Loucy (cell line): ENCODE data around the gene CBLN3.

Experiments used
- H2AFZ ChIP-seq: fragments of 200-600 bp; sonication (generic); 2 replicates; pipeline ENCODE4 v1.6.0; 2016; ENCODE audit warnings: antibody characterized with exemption, mild to moderate bottlenecking, low read length, moderate library complexity
- H3F3A ChIP-seq: fragments of 200-600 bp; 2 replicates; pipeline ENCODE4 v1.6.0; 2016; ENCODE audit warnings: antibody characterized with exemption, low read depth, mild to moderate bottlenecking
- H3K27me3 ChIP-seq: fragments of 200-600 bp; sonication (generic); 2 replicates; pipeline ENCODE4 v1.6.1; 2014; ENCODE audit warnings: low read length, mild to moderate bottlenecking; ENCODE audit not compliant: insufficient read depth, poor library complexity, severe bottlenecking
- H3K36me3 ChIP-seq: fragments of 200-600 bp; sonication (generic); 2 replicates; pipeline ENCODE4 v1.6.1; 2016; ENCODE audit warnings: low read length; ENCODE audit not compliant: insufficient read depth
- H3K4me1 ChIP-seq: fragments of 200-600 bp; sonication (generic); 2 replicates; pipeline ENCODE4 v1.5.1; 2014; ENCODE audit warnings: low read length, mild to moderate bottlenecking; ENCODE audit not compliant: insufficient read depth, poor library complexity, severe bottlenecking
- H3K4me2 ChIP-seq: fragments of 200-600 bp; sonication (generic); 2 replicates; pipeline ENCODE4 v1.6.0; 2014; ENCODE audit warnings: antibody characterized with exemption, low read length, low read depth, mild to moderate bottlenecking; ENCODE audit not compliant: poor library complexity, severe bottlenecking
- H3K4me3 ChIP-seq: fragments of 200-600 bp; sonication (generic); 2 replicates; pipeline ENCODE4 v1.5.1; 2014; ENCODE audit warnings: low read length, mild to moderate bottlenecking, mixed read lengths; ENCODE audit not compliant: poor library complexity, severe bottlenecking
- H3K79me2 ChIP-seq: fragments of 200-600 bp; sonication (generic); 2 replicates; pipeline ENCODE4 v1.6.1; 2014; ENCODE audit warnings: low read length; ENCODE audit not compliant: insufficient read depth
- H3K9ac ChIP-seq: fragments of 200-600 bp; sonication (generic); 2 replicates; pipeline ENCODE4 v1.6.0; 2014; ENCODE audit warnings: mild to moderate bottlenecking, low read depth, low read length, moderate library complexity; ENCODE audit not compliant: poor library complexity, severe bottlenecking
- H3K9me2 ChIP-seq: fragments of 200-600 bp; sonication (generic); replicated peaks from 2 replicates; pipeline ENCODE4 v1.6.1; 2016; ENCODE audit warnings: low read depth, low read length, mixed read lengths
- H3K9me3 ChIP-seq: fragments of 200-600 bp; sonication (generic); 2 replicates; pipeline ENCODE4 v1.6.1; 2014; ENCODE audit warnings: mild to moderate bottlenecking, antibody characterized with exemption, low read length, low read depth; ENCODE audit not compliant: insufficient read depth
- H4K20me1 ChIP-seq: fragments of 200-600 bp; sonication (generic); 2 replicates; pipeline ENCODE4 v1.6.0; 2014; ENCODE audit warnings: antibody characterized with exemption, low read length, mild to moderate bottlenecking; ENCODE audit not compliant: insufficient read depth, poor library complexity, severe bottlenecking
- EZH2phosphoT487 ChIP-seq: fragments of 200-600 bp; IDR thresholded peaks from 2 replicates; pipeline ENCODE4 v1.6.1; 2018; ENCODE audit warnings: antibody characterized with exemption, mild to moderate bottlenecking, moderate library complexity, borderline replicate concordance
- TF ChIP-seq, protein P1 (sequence below): fragments of 200-600 bp; sonication (generic); conservative IDR thresholded peaks from 2 replicates; pipeline ENCODE4 v1.5.1; 2014; ENCODE audit warnings: mild to moderate bottlenecking, antibody characterized with exemption, low read length

Gene CBLN3

DNA sequence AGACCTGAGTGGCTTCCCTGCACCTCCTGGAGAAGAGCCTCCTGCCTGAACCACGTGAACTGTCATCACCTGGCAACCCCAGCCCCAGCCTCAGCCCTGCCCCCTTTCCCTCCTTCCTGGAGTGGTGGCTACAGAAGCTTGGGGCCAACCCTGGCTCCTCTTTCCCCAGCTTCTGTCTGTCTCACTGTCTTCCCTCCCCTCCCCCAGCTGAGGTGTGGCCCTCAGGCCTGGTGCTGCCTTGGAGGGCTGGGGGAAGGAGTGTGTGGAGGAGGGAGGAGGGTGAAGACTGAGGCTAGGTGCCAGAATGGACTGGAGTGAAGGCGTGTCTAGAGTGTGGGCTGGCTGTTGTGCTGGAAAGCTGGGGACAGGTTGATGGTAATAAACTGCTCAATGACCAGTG is 51.8 kb downstream of the CBLN3 start:
- Histone ChIP-seq H3K36me3 (peaks cover under 1% of the 10 kb centered on the region; the same call in 1 of the 2 replicates), H3K27me3 (no peaks in the 10 kb centered on the region)

DNA sequence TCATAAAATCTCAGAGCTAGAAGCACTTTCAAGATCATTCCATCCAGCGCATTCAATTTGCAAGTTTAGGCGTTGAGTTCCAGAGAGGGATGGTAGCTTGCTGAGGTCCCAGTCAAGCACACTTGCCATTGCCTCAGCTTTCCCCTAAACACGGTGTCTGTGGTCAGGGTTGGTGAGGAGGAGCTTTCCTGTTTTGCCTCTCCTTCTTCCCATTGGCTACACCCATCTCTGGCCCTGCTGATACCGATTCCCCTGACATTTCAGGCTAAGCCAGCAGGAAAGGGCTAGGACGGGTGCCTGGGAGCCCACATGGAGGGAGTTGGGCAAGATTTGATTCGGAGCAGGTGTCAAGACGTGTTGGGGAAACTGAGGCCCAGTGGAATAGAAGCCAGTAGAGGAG is 52.3 kb downstream of the CBLN3 start:
- H3K79me2 ChIP-seq: no peaks in the 10 kb centered on the region
- H3K9ac ChIP-seq: peak overlapping the region; percentile 18
- no peaks in the 10 kb centered on the region for H3K9me2 ChIP-seq
- no peak for TF ChIP-seq EZH2phosphoT487
- TF ChIP-seq, protein P1, sequence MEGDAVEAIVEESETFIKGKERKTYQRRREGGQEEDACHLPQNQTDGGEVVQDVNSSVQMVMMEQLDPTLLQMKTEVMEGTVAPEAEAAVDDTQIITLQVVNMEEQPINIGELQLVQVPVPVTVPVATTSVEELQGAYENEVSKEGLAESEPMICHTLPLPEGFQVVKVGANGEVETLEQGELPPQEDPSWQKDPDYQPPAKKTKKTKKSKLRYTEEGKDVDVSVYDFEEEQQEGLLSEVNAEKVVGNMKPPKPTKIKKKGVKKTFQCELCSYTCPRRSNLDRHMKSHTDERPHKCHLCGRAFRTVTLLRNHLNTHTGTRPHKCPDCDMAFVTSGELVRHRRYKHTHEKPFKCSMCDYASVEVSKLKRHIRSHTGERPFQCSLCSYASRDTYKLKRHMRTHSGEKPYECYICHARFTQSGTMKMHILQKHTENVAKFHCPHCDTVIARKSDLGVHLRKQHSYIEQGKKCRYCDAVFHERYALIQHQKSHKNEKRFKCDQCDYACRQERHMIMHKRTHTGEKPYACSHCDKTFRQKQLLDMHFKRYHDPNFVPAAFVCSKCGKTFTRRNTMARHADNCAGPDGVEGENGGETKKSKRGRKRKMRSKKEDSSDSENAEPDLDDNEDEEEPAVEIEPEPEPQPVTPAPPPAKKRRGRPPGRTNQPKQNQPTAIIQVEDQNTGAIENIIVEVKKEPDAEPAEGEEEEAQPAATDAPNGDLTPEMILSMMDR: no peak
- H3K4me2 ChIP-seq: peak overlapping the region; percentile 45
- peaks cover 5% of the 10 kb centered on the region; the same call in 1 of the 2 replicates for H3K36me3 ChIP-seq
- H3K27me3 ChIP-seq: no peaks in the 10 kb centered on the region
- H3K9me3 ChIP-seq: no peaks in the 10 kb centered on the region
- no peak overlapping the region for H3K4me3 ChIP-seq
- H3F3A ChIP-seq: no peaks in the 10 kb centered on the region
- H2AFZ ChIP-seq: no peak overlapping the region
- peaks cover 4% of the 10 kb centered on the region for H4K20me1 ChIP-seq
- H3K4me1 ChIP-seq: peaks cover 38% of the 10 kb centered on the region

More for the DNA sequence above, 51.8 kb downstream of the CBLN3 start:
- Histone ChIP-seq H3F3A (no peaks in the 10 kb centered on the region), H3K9me2 (no peaks in the 10 kb centered on the region), H3K4me1 (peaks cover 38% of the 10 kb centered on the region), H4K20me1 (peaks cover 4% of the 10 kb centered on the region), H3K79me2 (no peaks in the 10 kb centered on the region), H3K4me2 (peak overlapping the region; percentile 45), H3K9me3 (no peaks in the 10 kb centered on the region), H3K9ac (peak overlapping the region; percentile 9), H2AFZ (no peak overlapping the region), H3K4me3 (no peak overlapping the region)
- TF ChIP-seq, protein P1: no peak
- TF ChIP-seq EZH2phosphoT487: no peak
